Measurements from ENCODE around the gene KDSR. TPM values are rescaled to one million over a fixed set of nuclear protein-coding genes. Genes with fewer than 3 reads are reported as not detected.

The KDSR gene
- total RNA-seq, 1 donor from 2014 or later, result 12.5 TPM

GRCh38 chr18:63317982-63318888, 48.8 kb downstream of the KDSR start:
- no peaks in the 10 kb centered on the region for H3K27me3 ChIP-seq (ENCODE audit: control insufficient read depth in 3 of 3, insufficient read depth in 3 of 3, low read length in 3 of 3)
- H3K27ac ChIP-seq (ENCODE audit: low read depth, low read length), result peak overlapping the region; percentile 48
- H3K9me3 ChIP-seq (ENCODE audit: control insufficient read depth in 3 of 3, low read length in 3 of 3), result no peaks in the 10 kb centered on the region
- H3K4me1 ChIP-seq (ENCODE audit: control insufficient read depth in 3 of 3, insufficient read depth in 3 of 3, low read length in 3 of 3), result peaks cover 16 to 26% (median 18%) of the 10 kb centered on the region in 3 donors
- peak overlapping the region; percentile 73 to 85 (median 82) for H3K9ac ChIP-seq (ENCODE audit: low read depth in 1 of 3, low read length in 3 of 3)
- peak overlapping the region; percentile 83 to 89 (median 88) for H3K4me3 ChIP-seq (ENCODE audit: low read length in 3 of 3)
- H3K36me3 ChIP-seq (ENCODE audit: control insufficient read depth in 3 of 3, insufficient read depth in 3 of 3, low read length in 3 of 3), result no peaks in the 10 kb centered on the region

DNA sequence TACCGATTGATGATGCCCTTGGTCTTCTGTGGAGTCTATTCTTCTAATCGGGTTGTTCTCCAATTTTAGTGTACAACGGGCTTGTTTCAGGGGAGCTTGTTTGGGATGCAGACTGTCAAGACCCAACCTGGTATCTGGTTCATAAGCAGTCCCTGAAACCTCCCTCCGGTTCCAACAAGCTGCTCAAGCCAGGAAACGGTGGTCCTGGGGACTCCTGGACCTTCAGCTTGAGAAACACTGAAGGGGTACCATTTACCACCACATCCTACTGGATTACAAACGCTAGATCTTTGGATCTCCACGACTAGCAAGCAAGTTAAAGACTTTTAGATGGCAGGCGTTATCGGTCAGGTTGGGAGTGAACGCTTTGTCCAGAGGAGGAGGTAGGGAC, 49.5 kb downstream of the KDSR start:
- peak overlapping the region; percentile 48 for H3K27ac ChIP-seq (ENCODE audit: low read depth, low read length)
- H3K9ac ChIP-seq (ENCODE audit: low read depth in 1 of 3, low read length in 3 of 3), result peak overlapping the region; percentile 73 to 85 (median 82)
- no peaks in the 10 kb centered on the region for H3K36me3 ChIP-seq (ENCODE audit: control insufficient read depth in 3 of 3, insufficient read depth in 3 of 3, low read length in 3 of 3)
- H3K4me1 ChIP-seq (ENCODE audit: control insufficient read depth in 3 of 3, insufficient read depth in 3 of 3, low read length in 3 of 3), result peaks cover 13 to 22% (median 16%) of the 10 kb centered on the region in 3 donors
- no peaks in the 10 kb centered on the region for H3K27me3 ChIP-seq (ENCODE audit: control insufficient read depth in 3 of 3, insufficient read depth in 3 of 3, low read length in 3 of 3)
- peak overlapping the region; percentile 83 to 89 (median 88) for H3K4me3 ChIP-seq (ENCODE audit: low read length in 3 of 3)
- no peaks in the 10 kb centered on the region for H3K9me3 ChIP-seq (ENCODE audit: control insufficient read depth in 3 of 3, low read length in 3 of 3)

- Histone ChIP-seq H3K27me3 (ENCODE audit: control insufficient read depth in 3 of 3, insufficient read depth in 3 of 3, low read length in 3 of 3) (no peaks in the 10 kb centered on the region), H3K27ac (ENCODE audit: low read depth, low read length) (peak overlapping the region; percentile 48), H3K4me1 (ENCODE audit: control insufficient read depth in 3 of 3, insufficient read depth in 3 of 3, low read length in 3 of 3) (peaks cover 13 to 19% (median 18%) of the 10 kb centered on the region in 3 donors), H3K36me3 (ENCODE audit: control insufficient read depth in 3 of 3, insufficient read depth in 3 of 3, low read length in 3 of 3) (no peaks in the 10 kb centered on the region), H3K9me3 (ENCODE audit: control insufficient read depth in 3 of 3, low read length in 3 of 3) (no peaks in the 10 kb centered on the region), H3K9ac (ENCODE audit: low read depth in 1 of 3, low read length in 3 of 3) (peak overlapping the region in 1 of 3 donors; percentile 73), H3K4me3 (ENCODE audit: low read length in 3 of 3) (peak overlapping the region; percentile 83 to 89 (median 88))
Measured at GRCh38 chr18:63316612-63317555, 50.1 kb downstream of the KDSR start.

DNA sequence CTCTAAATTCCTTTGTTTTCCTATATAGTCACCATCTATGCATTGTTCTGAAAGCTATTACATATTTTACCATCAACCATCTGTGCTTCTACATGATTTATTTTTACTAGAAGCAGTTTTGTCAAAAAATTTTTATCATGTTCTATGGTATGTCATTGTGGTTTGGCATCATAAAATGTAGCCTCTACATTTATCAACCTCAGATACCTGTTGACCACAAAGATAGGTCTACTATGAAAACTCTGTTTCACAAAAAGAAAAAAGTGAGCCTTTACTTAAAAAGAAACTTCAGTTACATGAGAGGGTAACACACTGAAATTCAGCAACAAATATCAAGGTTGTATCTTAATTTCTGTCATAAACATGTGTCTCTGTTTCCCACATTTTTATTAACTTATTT, 51.1 kb downstream of the KDSR start:
- Histone ChIP-seq H3K9ac (ENCODE audit: low read depth in 1 of 3, low read length in 3 of 3) (no peak overlapping the region), H3K9me3 (ENCODE audit: control insufficient read depth in 3 of 3, low read length in 3 of 3) (no peaks in the 10 kb centered on the region), H3K4me1 (ENCODE audit: control insufficient read depth in 3 of 3, insufficient read depth in 3 of 3, low read length in 3 of 3) (peaks cover 12 to 21% (median 16%) of the 10 kb centered on the region in 3 donors), H3K27ac (ENCODE audit: low read depth, low read length) (no peak overlapping the region), H3K4me3 (ENCODE audit: low read length in 3 of 3) (no peak overlapping the region), H3K27me3 (ENCODE audit: control insufficient read depth in 3 of 3, insufficient read depth in 3 of 3, low read length in 3 of 3) (no peaks in the 10 kb centered on the region), H3K36me3 (ENCODE audit: control insufficient read depth in 3 of 3, insufficient read depth in 3 of 3, low read length in 3 of 3) (no peaks in the 10 kb centered on the region)

- Histone ChIP-seq H3K9me3 (ENCODE audit: control insufficient read depth in 3 of 3, low read length in 3 of 3) (no peaks in the 10 kb centered on the region), H3K27ac (ENCODE audit: low read depth, low read length) (no peak overlapping the region), H3K9ac (ENCODE audit: low read depth in 1 of 3, low read length in 3 of 3) (peak overlapping the region in 1 of 3 donors; percentile 19), H3K4me1 (ENCODE audit: control insufficient read depth in 3 of 3, insufficient read depth in 3 of 3, low read length in 3 of 3) (peaks cover 8 to 17% (median 13%) of the 10 kb centered on the region in 3 donors), H3K27me3 (ENCODE audit: control insufficient read depth in 3 of 3, insufficient read depth in 3 of 3, low read length in 3 of 3) (no peaks in the 10 kb centered on the region), H3K4me3 (ENCODE audit: low read length in 3 of 3) (no peak overlapping the region), H3K36me3 (ENCODE audit: control insufficient read depth in 3 of 3, insufficient read depth in 3 of 3, low read length in 3 of 3) (no peaks in the 10 kb centered on the region)
Measured at GRCh38 chr18:63315131-63315662, 51.8 kb downstream of the KDSR start.

DNA sequence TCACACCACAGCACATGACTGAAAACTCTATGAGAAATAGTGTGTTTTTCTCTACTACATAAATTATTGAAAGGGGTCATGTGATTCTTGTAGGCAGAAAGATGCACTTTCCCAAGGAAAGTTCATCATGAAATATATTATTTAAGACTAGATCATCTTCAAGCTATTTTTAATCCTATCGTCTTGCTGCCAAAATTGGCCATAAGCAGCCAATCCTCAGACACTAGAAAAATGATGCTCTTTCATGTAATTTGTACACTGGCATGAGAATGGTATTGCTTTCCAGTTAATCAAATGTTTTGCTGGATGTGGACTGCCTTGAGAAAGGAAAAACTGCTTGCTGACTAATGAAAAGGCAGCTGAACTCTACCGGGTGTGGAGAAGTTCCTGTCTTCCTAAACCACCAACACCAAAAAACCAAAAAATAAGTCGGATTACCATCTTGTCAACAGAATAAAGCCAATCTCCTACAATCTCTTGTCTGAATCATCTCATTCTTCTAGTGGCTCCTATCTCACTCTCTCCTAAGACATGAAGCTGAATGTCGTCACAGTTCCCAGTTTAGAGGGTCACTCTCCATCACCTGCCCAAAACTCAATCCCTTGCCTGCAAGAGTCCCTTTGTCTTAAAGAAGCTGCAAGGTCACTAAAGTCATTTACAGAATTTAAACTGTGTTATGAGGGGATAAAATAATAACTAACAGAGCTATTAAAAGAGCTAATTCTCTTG, 52.8 kb downstream of the KDSR start:
- H3K27me3 ChIP-seq (ENCODE audit: control insufficient read depth in 3 of 3, insufficient read depth in 3 of 3, low read length in 3 of 3), result no peaks in the 10 kb centered on the region
- H3K4me3 ChIP-seq (ENCODE audit: low read length in 3 of 3), result no peak overlapping the region
- H3K27ac ChIP-seq (ENCODE audit: low read depth, low read length), result no peak overlapping the region
- no peak overlapping the region for H3K9ac ChIP-seq (ENCODE audit: low read depth in 1 of 3, low read length in 3 of 3)
- no peaks in the 10 kb centered on the region for H3K9me3 ChIP-seq (ENCODE audit: control insufficient read depth in 3 of 3, low read length in 3 of 3)
- peaks cover 8 to 17% (median 13%) of the 10 kb centered on the region in 3 donors for H3K4me1 ChIP-seq (ENCODE audit: control insufficient read depth in 3 of 3, insufficient read depth in 3 of 3, low read length in 3 of 3)
- no peaks in the 10 kb centered on the region for H3K36me3 ChIP-seq (ENCODE audit: control insufficient read depth in 3 of 3, insufficient read depth in 3 of 3, low read length in 3 of 3)

DNA sequence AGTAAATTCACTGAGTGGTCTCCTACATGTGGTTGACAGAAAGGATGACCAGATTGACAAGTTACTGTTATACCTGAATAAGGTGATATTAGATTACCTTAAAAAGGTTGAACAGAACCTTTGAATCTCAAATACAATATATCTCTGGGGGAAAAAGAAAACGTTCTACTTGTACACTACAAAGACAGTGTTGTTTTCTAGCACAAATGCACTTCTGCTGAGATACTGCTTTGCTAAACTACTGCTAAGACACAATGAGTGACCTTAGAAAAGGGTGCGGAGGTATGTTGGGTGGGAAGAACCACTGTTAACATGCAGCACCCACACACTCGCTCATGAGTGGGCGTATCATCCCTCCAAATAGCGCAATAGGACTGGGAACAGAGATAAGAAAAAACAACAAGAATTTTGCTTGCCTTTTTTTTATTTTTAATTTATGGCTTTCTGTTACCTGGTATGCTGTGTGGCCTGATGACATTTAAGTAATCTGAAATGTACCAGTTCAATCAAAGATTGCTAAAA, 53.5 kb downstream of the KDSR start:
- no peaks in the 10 kb centered on the region for H3K9me3 ChIP-seq (ENCODE audit: control insufficient read depth in 3 of 3, low read length in 3 of 3)

DNA sequence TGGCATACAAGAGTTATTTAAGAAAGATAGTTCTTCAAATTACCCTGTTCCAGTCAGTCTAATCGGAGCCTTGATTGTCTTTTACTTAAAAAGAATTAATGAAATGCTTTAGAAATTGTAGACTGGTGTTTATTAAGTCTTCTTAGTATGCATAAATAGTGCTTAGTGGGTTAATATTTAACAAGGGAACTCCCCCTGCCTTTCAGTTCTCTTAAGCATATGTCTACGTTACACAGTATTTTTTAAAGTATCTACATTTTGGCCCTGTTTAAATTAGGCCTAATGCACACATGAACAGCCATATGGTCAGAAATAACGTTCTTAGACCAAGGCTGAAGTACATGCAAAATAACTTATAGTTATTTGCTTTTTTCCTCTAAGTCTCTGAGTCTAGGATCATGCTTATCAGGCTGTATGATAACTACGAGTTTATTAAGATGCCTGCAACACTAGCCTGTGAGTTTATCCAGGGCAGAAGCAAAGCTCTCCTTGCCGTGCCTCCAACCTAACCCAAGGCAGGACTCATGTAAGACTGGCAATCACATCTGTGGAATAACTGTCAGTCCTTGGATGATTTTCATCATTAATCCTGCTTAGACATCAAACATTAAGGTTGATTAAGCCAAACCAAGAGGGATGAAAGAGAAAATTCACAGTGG, 54.1 kb downstream of the KDSR start:
- peaks cover 5 to 12% (median 10%) of the 10 kb centered on the region in 3 donors for H3K4me1 ChIP-seq (ENCODE audit: control insufficient read depth in 3 of 3, insufficient read depth in 3 of 3, low read length in 3 of 3)
- H3K27ac ChIP-seq (ENCODE audit: low read depth, low read length), result no peak overlapping the region
- no peak overlapping the region for H3K9ac ChIP-seq (ENCODE audit: low read depth in 1 of 3, low read length in 3 of 3)
- H3K9me3 ChIP-seq (ENCODE audit: control insufficient read depth in 3 of 3, low read length in 3 of 3), result no peaks in the 10 kb centered on the region
- H3K36me3 ChIP-seq (ENCODE audit: control insufficient read depth in 3 of 3, insufficient read depth in 3 of 3, low read length in 3 of 3), result no peaks in the 10 kb centered on the region
- H3K27me3 ChIP-seq (ENCODE audit: control insufficient read depth in 3 of 3, insufficient read depth in 3 of 3, low read length in 3 of 3), result no peaks in the 10 kb centered on the region
- no peak overlapping the region for H3K4me3 ChIP-seq (ENCODE audit: low read length in 3 of 3)

More for the DNA sequence above, 53.5 kb downstream of the KDSR start:
- H3K4me3 ChIP-seq (ENCODE audit: low read length in 3 of 3), result no peak overlapping the region
- no peak overlapping the region for H3K9ac ChIP-seq (ENCODE audit: low read depth in 1 of 3, low read length in 3 of 3)
- H3K4me1 ChIP-seq (ENCODE audit: control insufficient read depth in 3 of 3, insufficient read depth in 3 of 3, low read length in 3 of 3), result peaks cover 6 to 16% (median 13%) of the 10 kb centered on the region in 3 donors
- no peaks in the 10 kb centered on the region for H3K36me3 ChIP-seq (ENCODE audit: control insufficient read depth in 3 of 3, insufficient read depth in 3 of 3, low read length in 3 of 3)
- no peaks in the 10 kb centered on the region for H3K27me3 ChIP-seq (ENCODE audit: control insufficient read depth in 3 of 3, insufficient read depth in 3 of 3, low read length in 3 of 3)
- no peak overlapping the region for H3K27ac ChIP-seq (ENCODE audit: low read depth, low read length)

DNA sequence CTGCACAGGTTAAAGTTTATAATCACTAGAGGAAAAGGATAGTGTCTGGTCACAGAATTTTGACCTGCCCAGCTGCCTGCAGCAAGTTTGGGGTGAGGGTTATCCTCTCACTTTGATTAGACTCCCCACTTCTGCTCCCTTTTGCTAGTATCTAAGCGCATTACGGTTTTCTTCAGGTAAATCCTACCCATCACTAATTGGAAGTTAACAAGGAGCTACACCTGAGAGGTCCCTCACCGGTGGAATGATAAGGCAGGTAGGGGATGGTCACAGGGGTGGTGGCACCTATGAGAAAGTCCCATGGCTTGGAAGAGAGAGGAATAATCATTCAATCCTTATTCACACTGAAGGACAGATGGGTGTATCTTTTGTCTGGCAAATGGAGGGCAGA, 55.0 kb downstream of the KDSR start:
- no peak overlapping the region for H3K27ac ChIP-seq (ENCODE audit: low read depth, low read length)
- no peak overlapping the region for H3K4me3 ChIP-seq (ENCODE audit: low read length in 3 of 3)
- H3K4me1 ChIP-seq (ENCODE audit: control insufficient read depth in 3 of 3, insufficient read depth in 3 of 3, low read length in 3 of 3), result peaks cover 0 to 11% (median 9%) of the 10 kb centered on the region in 3 donors
- H3K9ac ChIP-seq (ENCODE audit: low read depth in 1 of 3, low read length in 3 of 3), result no peak overlapping the region
- no peaks in the 10 kb centered on the region for H3K9me3 ChIP-seq (ENCODE audit: control insufficient read depth in 3 of 3, low read length in 3 of 3)
- no peaks in the 10 kb centered on the region for H3K36me3 ChIP-seq (ENCODE audit: control insufficient read depth in 3 of 3, insufficient read depth in 3 of 3, low read length in 3 of 3)
- H3K27me3 ChIP-seq (ENCODE audit: control insufficient read depth in 3 of 3, insufficient read depth in 3 of 3, low read length in 3 of 3), result no peaks in the 10 kb centered on the region

All from skeletal muscle tissue (tissue), 4 donors.